AG09319 (cell line): ENCODE results near the gene ADAMTSL1.

Experiments used
- DNase-seq: peaks from one replicate; pipeline ENCODE4 v3.0.0-alpha.2; 2010; ENCODE audit warnings: low read depth; ENCODE audit errors: extremely low read depth
- CTCF ChIP-seq: IDR thresholded peaks from 2 replicates; pipeline ENCODE4 v1.5.1; 2011; ENCODE audit warnings: low read depth, mild to moderate bottlenecking, inconsistent platforms, low read length, moderate library complexity

The ADAMTSL1 gene

GRCh38 chr9:18754537-18754936 is 280.6 kb downstream of the ADAMTSL1 start:
- DNase-seq = no peak
- no peak for TF ChIP-seq CTCF

- no peak for TF ChIP-seq CTCF
These were observed 281.3 kb downstream of the ADAMTSL1 start for GRCh38 chr9:18755263-18755662.

GRCh38 chr9:18756712-18757125 is 282.8 kb downstream of the ADAMTSL1 start:
- TF ChIP-seq CTCF = no peak
- no peak for DNase-seq

More at GRCh38 chr9:18755263-18755662, 281.3 kb downstream of the ADAMTSL1 start:
- DNase-seq = no peak

- no peak for TF ChIP-seq CTCF
- DNase-seq = no peak
These were observed 285.9 kb downstream of the ADAMTSL1 start for GRCh38 chr9:18759827-18760226.

- no peak for DNase-seq
- TF ChIP-seq CTCF = no peak
These were observed 287.9 kb downstream of the ADAMTSL1 start for GRCh38 chr9:18761742-18762300.

GRCh38 chr9:18766989-18767550 is 293.1 kb downstream of the ADAMTSL1 start:
- TF ChIP-seq CTCF = no peak
- no peak for DNase-seq

GRCh38 chr9:18768951-18769622 is 295.1 kb downstream of the ADAMTSL1 start:
- no peak for TF ChIP-seq CTCF
- no peak for DNase-seq
